HG03159 (cell line): Measurements from ENCODE around the gene GREM1.

Source experiments
- ATAC-seq: cut with Tn5 transposase; IDR thresholded peaks from one replicate; pipeline ENCODE4 v1.9.1; 2021; ENCODE audit warnings: mild to moderate bottlenecking, moderate library complexity; ENCODE audit not compliant: unreplicated experiment

GREM1 gene

GRCh38 chr15:32778391-32779176 is 60.8 kb downstream of the GREM1 start:
- no peak for ATAC-seq

GRCh38 chr15:32781781-32782180 is 64.0 kb downstream of the GREM1 start:
- no peak for ATAC-seq

GRCh38 chr15:32784581-32784980 is 66.8 kb downstream of the GREM1 start:
- ATAC-seq: no peak

GRCh38 chr15:32786906-32787305 is 69.1 kb downstream of the GREM1 start:
- ATAC-seq: no peak

- no peak for ATAC-seq
Measured at GRCh38 chr15:32787949-32788348, 70.1 kb downstream of the GREM1 start.

GRCh38 chr15:32790352-32790999 is 72.7 kb downstream of the GREM1 start:
- ATAC-seq: no peak

- ATAC-seq: no peak
Measured at GRCh38 chr15:32792436-32792835, 74.6 kb downstream of the GREM1 start.
